Naive B cell (primary cell): ENCODE results near the gene ACP1. TPM values are rescaled to one million over a fixed set of nuclear protein-coding genes. Genes with fewer than 3 reads are reported as not detected.
A peak's percentile ranks its signal among the peaks of the same experiment; 100 is the strongest.

Source experiments
- ATAC-seq, 2 donors: fragments of 150-1000 bp; cut with Tn5 transposase; 2 replicates each; pipeline ENCODE4 v1.10.0; 2021; ENCODE audit warnings: low read depth in 2 of 2, mild to moderate bottlenecking in 2 of 2, moderate library complexity in 2 of 2
- DNase-seq: peaks from one replicate; pipeline ENCODE4 v3.0.0; 2022
- H3K27ac Mint-ChIP-seq, 6 donors: one replicate each; pipeline ENCODE4 v1.8.0; 2020 to 2022; ENCODE audit warnings: mild to moderate bottlenecking in 6 of 6, mixed read lengths in 6 of 6, moderate library complexity in 5 of 6, inconsistent platforms in 2 of 6
- H3K27me3 Mint-ChIP-seq, 3 donors: one replicate each; pipeline ENCODE4 v1.8.0; 2021 to 2022; ENCODE audit warnings: mixed read lengths in 3 of 3, mild to moderate bottlenecking in 1 of 3
- H3K36me3 Mint-ChIP-seq, 2 donors: one replicate each; pipeline ENCODE4 v1.8.0; 2020 to 2022; ENCODE audit warnings: mixed read lengths in 2 of 2, inconsistent platforms in 1 of 2, mild to moderate bottlenecking in 1 of 2
- H3K4me1 Mint-ChIP-seq, 3 donors: one replicate each; pipeline ENCODE4 v1.8.0; 2020 to 2022; ENCODE audit warnings: mixed read lengths in 3 of 3, inconsistent platforms in 1 of 3, mild to moderate bottlenecking in 1 of 3, moderate library complexity in 1 of 3
- H3K4me3 Mint-ChIP-seq, 8 donors: one replicate each; pipeline ENCODE4 v1.8.0; 2020 to 2022; ENCODE audit warnings: mild to moderate bottlenecking in 8 of 8, mixed read lengths in 8 of 8, moderate library complexity in 8 of 8, inconsistent platforms in 2 of 8
- H3K9me3 Mint-ChIP-seq, 7 donors: one replicate each; pipeline ENCODE4 v1.8.0; 2020 to 2022; ENCODE audit warnings: mixed read lengths in 7 of 7, mild to moderate bottlenecking in 5 of 7, inconsistent platforms in 2 of 7, moderate library complexity in 1 of 7
- polyA plus RNA-seq, 6 donors: library from polyadenylated mRNA; unstranded; fragments of 300-500 nt; fragmentation: Illumina TruSeq; gene quantifications; one replicate each; pipeline ENCODE4 v1.2.3, GENCODE V29; 2021; ENCODE audit warnings: low read depth in 6 of 6

ACP1 gene
- polyA plus RNA-seq, result 100 to 1,000 TPM; 202 to 385 (median 219) TPM

GRCh38 chr2:264493-265468, at the start of gene ACP1:
Gene ACP1 (plus strand): TSS chr2:264947. CDS start chr2:264965, 18 bp downstream.
- ATAC-seq, result peak; percentile 78 to 80
- Mint-ChIP-seq H3K4me3 (peak within 1 kb of the TSS; percentile 92 to 98 (median 96)), H3K36me3 (no peaks in the 10 kb centered on the region), H3K9me3 (no peaks in the 10 kb centered on the region), H3K4me1 (peaks cover 31 to 46% (median 32%) of the 10 kb centered on the region in 3 donors), H3K27ac (peak within 1 kb of the TSS; percentile 91 to 99 (median 96)), H3K27me3 (no peaks in the 10 kb centered on the region)
- peak; percentile 96 for DNase-seq

DNA sequence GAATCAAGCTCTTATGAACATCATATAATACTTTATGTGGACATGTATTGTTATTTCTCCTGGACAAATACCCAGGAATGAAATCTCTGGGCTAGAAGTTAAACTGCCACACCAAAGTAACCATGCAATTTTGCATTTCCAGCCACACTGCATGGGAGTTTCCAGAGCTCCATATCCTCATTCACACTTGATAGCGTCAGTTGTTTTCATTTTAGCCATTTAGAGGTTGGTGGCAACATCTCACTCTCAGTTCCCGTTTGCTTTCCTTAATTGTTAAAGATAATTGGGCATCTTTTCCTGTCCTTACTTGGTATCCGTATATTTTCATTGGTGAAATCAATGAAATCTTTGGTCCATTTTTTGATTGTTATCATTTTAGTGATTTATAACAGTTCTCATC, 48.7 kb upstream of the ACP1 start:
- Mint-ChIP-seq H3K27ac (no peak overlapping the region), H3K27me3 (peaks cover 9 to 13% (median 12%) of the 10 kb centered on the region in 3 donors), H3K9me3 (peaks cover 0 to 5% (median 0%) of the 10 kb centered on the region in 7 donors), H3K4me3 (no peak overlapping the region), H3K36me3 (peaks cover 9 to 13% of the 10 kb centered on the region in 2 donors), H3K4me1 (no peaks in the 10 kb centered on the region)
- DNase-seq (no peak), ATAC-seq (no peak)

GRCh38 chr2:223451-223850, 41.3 kb upstream of the ACP1 start:
- no peak overlapping the region for H3K4me3 Mint-ChIP-seq
- no peak for ATAC-seq
- no peaks in the 10 kb centered on the region for H3K4me1 Mint-ChIP-seq
- DNase-seq, result no peak
- peaks cover 0 to 2% (median 0%) of the 10 kb centered on the region in 7 donors for H3K9me3 Mint-ChIP-seq
- H3K27ac Mint-ChIP-seq, result no peak overlapping the region
- peaks cover 37 to 45% of the 10 kb centered on the region in 2 donors for H3K36me3 Mint-ChIP-seq
- no peaks in the 10 kb centered on the region for H3K27me3 Mint-ChIP-seq

- H3K9me3 Mint-ChIP-seq, result peaks cover 0 to 2% (median 0%) of the 10 kb centered on the region in 7 donors
- H3K27ac Mint-ChIP-seq, result no peak overlapping the region
- DNase-seq, result no peak
- no peak for ATAC-seq
- H3K4me1 Mint-ChIP-seq, result no peaks in the 10 kb centered on the region
- no peaks in the 10 kb centered on the region for H3K27me3 Mint-ChIP-seq
- no peak overlapping the region for H3K4me3 Mint-ChIP-seq
- peaks cover 37 to 52% of the 10 kb centered on the region in 2 donors for H3K36me3 Mint-ChIP-seq
These were observed 40.6 kb upstream of the ACP1 start for GRCh38 chr2:223971-224760.

DNA sequence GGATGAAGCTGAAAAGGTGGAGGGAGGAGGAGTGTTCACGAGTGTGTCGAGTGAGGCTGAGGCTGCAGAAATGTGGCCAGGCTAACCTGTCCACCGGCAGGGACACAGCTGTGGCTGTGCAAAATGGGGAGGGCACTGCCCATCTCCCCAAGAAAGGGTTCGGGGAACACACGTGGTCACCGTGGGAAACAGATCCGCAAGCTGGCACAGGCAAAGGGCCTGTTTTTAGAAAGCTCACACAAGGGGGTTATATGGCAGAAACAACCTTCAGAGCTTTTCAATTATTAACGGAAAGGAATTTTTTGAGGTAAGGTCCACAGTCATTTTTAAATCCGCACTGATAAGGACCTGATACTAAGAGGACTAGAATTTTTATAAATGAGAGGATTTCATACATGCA, 36.6 kb upstream of the ACP1 start:
- Mint-ChIP-seq H3K9me3 (peaks cover 0 to 2% (median 0%) of the 10 kb centered on the region in 7 donors), H3K27ac (no peak overlapping the region), H3K36me3 (peaks cover 37 to 63% of the 10 kb centered on the region in 2 donors), H3K4me1 (no peaks in the 10 kb centered on the region), H3K4me3 (no peak overlapping the region), H3K27me3 (no peaks in the 10 kb centered on the region)
- ATAC-seq (no peak), DNase-seq (no peak)

DNA sequence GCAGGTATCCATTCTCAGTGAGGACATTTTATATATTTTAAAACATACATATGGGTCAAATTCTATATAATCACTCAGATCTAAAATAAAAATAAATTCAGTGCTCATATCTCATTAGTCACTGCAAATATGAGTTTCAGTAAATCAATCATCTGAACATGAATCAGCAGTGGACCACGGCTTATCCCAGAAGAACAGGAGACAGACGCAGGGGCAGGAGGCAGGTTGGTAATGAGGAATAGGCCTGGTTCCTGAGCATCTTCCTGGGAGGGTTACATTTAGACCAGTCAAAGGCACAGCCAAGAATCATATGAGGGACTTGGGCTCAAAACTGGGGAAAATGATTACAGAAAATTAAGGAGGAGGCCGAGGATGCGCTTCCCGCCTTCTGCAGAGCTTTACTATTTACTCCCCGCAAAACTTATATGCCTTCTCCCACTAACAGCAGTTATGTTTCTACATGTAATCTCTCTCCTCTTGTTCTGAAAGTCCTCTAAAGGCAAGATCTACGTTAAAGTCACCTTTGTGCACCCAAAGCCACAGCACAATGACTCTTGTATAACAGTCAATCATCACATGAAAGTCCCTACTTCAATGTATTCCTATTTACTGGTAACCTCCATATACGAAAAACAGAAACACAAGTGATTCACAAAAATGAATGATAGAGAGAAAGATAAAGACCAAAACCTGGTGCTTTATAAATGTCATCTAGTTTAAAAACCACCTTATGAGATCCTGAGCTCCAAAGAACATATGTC, 36.0 kb upstream of the ACP1 start:
- Mint-ChIP-seq H3K4me1 (no peaks in the 10 kb centered on the region), H3K9me3 (peaks cover 0 to 2% (median 0%) of the 10 kb centered on the region in 7 donors), H3K27ac (no peak overlapping the region), H3K27me3 (no peaks in the 10 kb centered on the region), H3K36me3 (peaks cover 37 to 66% of the 10 kb centered on the region in 2 donors), H3K4me3 (no peak overlapping the region)
- ATAC-seq, result no peak
- DNase-seq, result no peak

DNA sequence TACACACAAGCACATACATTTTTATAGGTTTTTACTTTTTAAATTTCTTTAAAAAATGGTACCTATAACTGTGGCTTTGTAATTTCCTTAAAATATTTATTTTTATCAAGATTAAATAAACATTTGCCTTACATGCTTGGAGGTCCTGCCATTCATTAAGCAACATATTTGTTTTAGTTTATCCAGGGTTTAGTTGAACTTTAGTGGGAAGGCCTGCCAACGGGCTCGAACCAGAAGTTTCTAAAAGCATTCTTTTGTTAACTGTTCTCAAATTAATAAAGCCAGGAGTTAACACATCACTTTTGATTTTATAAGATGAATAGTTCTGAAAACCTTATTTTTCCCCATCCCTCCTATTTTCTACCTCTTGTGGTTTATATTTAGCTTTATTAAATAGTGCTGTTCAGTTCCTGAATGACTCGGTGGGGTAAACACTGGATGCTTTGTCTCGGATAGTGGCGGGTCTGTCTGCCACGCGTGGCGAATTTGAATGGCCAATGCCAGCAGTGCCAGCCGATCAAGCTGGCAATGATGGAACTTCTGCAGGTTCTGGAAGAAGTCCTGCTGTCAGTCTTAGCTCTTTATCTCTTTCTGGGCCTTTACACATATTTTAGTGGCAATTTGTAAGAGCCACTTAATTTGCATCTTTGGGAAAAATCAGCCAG, 33.1 kb upstream of the ACP1 start:
- no peak for ATAC-seq
- peaks cover 16 to 51% of the 10 kb centered on the region in 2 donors for H3K36me3 Mint-ChIP-seq
- DNase-seq, result no peak
- no peaks in the 10 kb centered on the region for H3K9me3 Mint-ChIP-seq
- peak overlapping the region in 1 of 6 donors; percentile 86 for H3K27ac Mint-ChIP-seq
- no peak overlapping the region for H3K4me3 Mint-ChIP-seq
- H3K27me3 Mint-ChIP-seq, result no peaks in the 10 kb centered on the region
- H3K4me1 Mint-ChIP-seq, result no peaks in the 10 kb centered on the region

DNA sequence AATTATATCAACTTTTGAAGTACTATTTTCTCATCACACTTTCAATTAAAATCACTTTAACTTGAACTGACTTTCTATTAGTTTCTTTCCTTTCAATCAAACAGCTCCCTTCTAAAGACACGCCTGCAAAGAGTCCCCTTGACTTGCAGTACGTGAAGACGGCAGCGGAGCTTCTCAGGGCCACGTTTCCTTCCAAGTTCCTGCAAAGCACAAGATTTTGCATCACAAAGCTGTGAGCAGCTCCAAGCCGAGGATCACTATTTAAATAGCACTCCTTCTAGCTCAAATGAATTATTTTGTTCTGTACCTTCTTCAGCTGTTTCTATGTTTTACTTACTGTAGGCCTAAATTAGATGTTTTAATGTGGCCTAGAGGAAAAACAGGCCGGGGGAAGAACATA, 31.7 kb upstream of the ACP1 start:
- Mint-ChIP-seq H3K9me3 (no peaks in the 10 kb centered on the region), H3K4me1 (no peaks in the 10 kb centered on the region), H3K4me3 (no peak overlapping the region), H3K27ac (peak overlapping the region in 1 of 6 donors; percentile 38), H3K36me3 (peaks cover 3 to 40% of the 10 kb centered on the region in 2 donors), H3K27me3 (no peaks in the 10 kb centered on the region)
- DNase-seq (no peak), ATAC-seq (no peak)

GRCh38 chr2:234421-234820, 30.3 kb upstream of the ACP1 start:
- Mint-ChIP-seq H3K4me3 (no peak overlapping the region), H3K4me1 (no peaks in the 10 kb centered on the region), H3K27ac (no peak overlapping the region), H3K27me3 (no peaks in the 10 kb centered on the region), H3K9me3 (no peaks in the 10 kb centered on the region), H3K36me3 (peaks cover 0 to 33% of the 10 kb centered on the region in 2 donors)
- DNase-seq (no peak), ATAC-seq (no peak)

DNA sequence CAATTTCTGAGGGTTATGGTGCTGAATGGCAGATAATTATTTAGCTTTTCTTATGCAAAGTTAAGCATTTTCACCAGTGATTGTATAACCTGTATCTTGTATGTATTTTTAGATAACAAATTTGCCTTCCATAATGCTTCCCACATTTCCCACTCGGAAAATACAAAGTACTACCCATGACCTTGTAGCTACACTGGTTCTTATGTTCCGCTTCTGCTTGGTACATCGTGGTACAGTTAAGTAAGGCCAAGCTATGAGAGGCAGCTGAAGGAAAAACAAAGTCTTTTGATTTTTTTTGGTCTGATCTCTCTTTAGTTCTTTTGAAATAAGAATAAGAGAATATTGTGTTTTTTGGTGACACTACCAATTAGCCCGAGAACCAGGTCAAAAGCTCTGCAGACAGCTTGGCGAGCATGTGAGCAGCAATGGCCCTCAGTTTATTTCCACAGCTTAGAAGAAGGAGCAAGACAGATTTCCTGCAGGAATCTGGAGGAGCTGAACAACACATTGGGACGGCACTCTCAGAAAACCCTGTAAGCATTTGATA, 27.7 kb upstream of the ACP1 start:
- Mint-ChIP-seq H3K4me3 (no peak overlapping the region), H3K4me1 (no peaks in the 10 kb centered on the region), H3K9me3 (peaks cover 0 to 3% (median 0%) of the 10 kb centered on the region in 7 donors), H3K27me3 (no peaks in the 10 kb centered on the region), H3K27ac (no peak overlapping the region), H3K36me3 (peaks cover 16 to 35% of the 10 kb centered on the region in 2 donors)
- no peak for DNase-seq
- ATAC-seq, result no peak

DNA sequence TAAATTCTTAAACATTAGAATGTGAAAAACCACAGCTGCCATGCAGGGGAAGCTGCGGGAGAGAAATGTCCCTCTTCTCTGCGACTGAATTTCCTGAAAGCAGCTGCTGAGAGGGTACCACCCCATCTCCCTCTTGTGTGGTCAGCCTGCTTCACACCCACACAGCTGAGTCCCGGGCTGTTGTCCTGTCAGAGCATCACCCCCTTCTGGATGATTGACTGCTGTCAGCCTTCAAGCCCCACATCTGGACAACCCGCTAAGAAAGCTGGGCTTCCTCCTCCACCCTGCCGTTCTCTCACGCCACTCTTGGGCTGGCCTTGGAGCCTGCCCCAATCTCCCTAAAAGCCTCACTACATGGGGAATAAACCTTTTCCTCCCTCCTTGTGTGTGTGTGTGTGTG, 26.9 kb upstream of the ACP1 start:
- no peak for DNase-seq
- no peak for ATAC-seq
- Mint-ChIP-seq H3K36me3 (peaks cover 23 to 41% of the 10 kb centered on the region in 2 donors), H3K27me3 (no peaks in the 10 kb centered on the region), H3K4me1 (no peaks in the 10 kb centered on the region), H3K4me3 (no peak overlapping the region), H3K9me3 (peaks cover 0 to 3% (median 0%) of the 10 kb centered on the region in 7 donors), H3K27ac (peak overlapping the region in 1 of 6 donors; percentile 9)

- H3K4me1 Mint-ChIP-seq, result no peaks in the 10 kb centered on the region
- peak overlapping the region in 2 of 6 donors; percentile 24 to 49 for H3K27ac Mint-ChIP-seq
- H3K27me3 Mint-ChIP-seq, result no peaks in the 10 kb centered on the region
- no peak overlapping the region for H3K4me3 Mint-ChIP-seq
- ATAC-seq (no peak), DNase-seq (no peak)
- H3K9me3 Mint-ChIP-seq, result peaks cover 0 to 3% (median 0%) of the 10 kb centered on the region in 7 donors
- H3K36me3 Mint-ChIP-seq, result peaks cover 28 to 46% of the 10 kb centered on the region in 2 donors
These were observed 26.3 kb upstream of the ACP1 start for GRCh38 chr2:238431-238830.
